ENCODE data around the gene FUT8.

Gene FUT8

DNA sequence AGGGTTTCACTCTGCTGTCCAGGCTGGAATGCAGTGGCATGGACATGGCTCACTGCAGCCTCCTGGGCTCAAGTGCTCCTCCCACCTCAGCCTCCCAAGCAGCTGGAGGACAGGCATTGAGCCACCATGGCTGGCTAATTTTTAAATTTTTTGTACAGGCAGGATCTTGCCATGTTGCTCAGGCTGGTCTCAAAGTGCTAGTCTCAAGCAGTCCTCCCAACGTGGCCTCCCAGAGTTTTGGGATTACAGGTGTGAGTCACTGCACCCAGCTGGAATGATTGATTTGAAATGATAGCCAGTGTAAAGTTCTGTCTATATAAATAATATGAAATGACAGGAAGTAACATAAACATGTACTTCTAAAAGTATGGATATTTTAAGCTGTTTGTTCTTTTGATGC is 172.7 kb downstream of the FUT8 start:
- no peak for DNase-seq (ENCODE audit: low spot score)
- Histone ChIP-seq H3K4me3 (no peak overlapping the region), H3K27ac (no peak overlapping the region)
- TF ChIP-seq, protein P1, sequence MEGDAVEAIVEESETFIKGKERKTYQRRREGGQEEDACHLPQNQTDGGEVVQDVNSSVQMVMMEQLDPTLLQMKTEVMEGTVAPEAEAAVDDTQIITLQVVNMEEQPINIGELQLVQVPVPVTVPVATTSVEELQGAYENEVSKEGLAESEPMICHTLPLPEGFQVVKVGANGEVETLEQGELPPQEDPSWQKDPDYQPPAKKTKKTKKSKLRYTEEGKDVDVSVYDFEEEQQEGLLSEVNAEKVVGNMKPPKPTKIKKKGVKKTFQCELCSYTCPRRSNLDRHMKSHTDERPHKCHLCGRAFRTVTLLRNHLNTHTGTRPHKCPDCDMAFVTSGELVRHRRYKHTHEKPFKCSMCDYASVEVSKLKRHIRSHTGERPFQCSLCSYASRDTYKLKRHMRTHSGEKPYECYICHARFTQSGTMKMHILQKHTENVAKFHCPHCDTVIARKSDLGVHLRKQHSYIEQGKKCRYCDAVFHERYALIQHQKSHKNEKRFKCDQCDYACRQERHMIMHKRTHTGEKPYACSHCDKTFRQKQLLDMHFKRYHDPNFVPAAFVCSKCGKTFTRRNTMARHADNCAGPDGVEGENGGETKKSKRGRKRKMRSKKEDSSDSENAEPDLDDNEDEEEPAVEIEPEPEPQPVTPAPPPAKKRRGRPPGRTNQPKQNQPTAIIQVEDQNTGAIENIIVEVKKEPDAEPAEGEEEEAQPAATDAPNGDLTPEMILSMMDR (IDR thresholded peaks at IDR 0.05): no peak

DNA sequence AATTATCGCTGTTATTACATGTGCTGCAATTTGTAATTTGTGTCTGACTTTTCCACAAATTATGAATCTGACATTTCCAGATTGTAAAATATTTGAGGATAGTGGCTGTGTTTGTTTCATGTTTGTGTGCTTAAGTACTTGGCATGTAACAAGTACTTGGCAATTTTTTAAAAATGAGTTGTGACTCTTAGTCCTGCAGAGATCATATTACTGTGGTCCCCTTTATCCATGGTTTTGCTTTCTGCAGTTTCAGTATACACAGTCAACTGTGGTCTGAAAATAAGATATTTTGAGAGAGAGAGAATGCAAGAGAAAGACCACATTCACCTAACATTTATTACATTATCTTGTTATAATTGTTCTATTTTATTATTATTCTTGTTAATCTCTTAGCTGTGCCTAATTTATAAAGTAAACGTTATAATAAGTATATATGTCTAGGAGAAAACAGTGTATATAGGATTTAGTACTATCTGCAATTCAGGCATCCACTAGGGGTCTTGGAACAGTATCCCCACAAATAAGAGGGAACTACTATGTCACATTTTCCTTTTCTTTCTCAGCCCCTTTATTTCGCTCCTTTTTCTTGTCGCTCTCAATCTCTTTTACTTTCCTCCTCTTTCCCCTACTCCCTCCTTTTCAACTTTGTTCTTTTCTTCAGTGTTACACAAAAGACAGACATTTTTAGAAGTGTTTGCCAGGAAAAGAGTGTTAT is 176.1 kb downstream of the FUT8 start:
- TF ChIP-seq, protein P1 (IDR thresholded peaks at IDR 0.05): no peak
- DNase-seq (ENCODE audit: low spot score): no peak
- Histone ChIP-seq H3K27ac (no peak overlapping the region), H3K4me3 (no peak overlapping the region)

DNA sequence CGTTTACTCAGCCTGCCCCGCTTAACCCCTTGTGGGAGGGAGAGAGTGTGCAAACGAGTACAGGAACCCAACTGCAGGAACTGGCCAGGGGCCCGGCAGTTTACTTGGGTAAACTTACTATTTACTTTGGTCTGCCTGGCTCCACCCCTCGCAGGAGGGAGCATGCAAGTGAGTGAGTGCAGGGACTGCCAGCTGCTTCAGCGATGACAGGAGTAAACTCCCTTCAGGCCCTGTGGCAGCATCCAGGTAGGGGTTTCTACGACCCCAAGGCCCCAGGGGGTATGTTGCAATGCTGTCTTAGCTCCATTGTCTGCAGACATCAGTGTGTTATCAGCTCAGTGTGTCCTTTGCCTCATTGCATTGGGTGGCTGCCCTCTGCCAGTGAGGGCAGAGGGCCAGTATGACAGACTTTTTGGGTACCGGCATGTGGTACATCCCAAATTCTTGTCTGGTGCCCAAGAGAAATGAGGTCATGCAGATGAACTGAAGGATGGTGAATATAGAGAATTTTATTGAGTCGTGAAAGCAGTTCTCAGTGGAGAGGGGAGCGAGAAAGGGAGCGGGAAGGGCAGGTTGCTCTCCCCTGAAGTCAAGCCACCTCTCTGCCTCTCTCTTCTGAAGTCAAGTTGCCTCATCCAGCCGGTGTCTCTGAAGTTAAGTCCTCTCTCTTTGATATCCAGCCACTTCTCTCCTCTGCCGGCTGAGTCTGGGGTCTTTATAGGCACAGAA is 181.8 kb downstream of the FUT8 start:
- Histone ChIP-seq H3K27ac (no peak overlapping the region), H3K4me3 (no peak overlapping the region)
- TF ChIP-seq, protein P1 (IDR thresholded peaks at IDR 0.05): no peak
- no peak for DNase-seq (ENCODE audit: low spot score)

DNA sequence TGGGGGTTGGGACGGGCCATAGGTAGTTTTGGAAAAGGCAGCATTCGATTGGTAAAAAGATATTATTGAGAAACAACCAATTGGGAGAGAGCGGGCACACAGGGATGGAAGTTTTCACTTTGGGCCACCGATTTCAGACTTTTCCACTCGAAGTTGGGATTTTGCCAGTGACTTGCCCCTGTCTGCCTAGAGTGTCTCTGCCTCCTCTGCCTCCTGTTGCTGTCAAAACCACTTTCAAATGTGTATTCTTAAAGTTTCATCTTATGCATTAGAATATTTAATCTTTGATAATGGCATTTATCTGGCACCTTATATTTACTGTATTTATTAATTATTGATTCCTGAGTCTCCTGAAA is 182.3 kb downstream of the FUT8 start:
- Histone ChIP-seq H3K4me3 (no peak overlapping the region), H3K27ac (no peak overlapping the region)
- TF ChIP-seq, protein P1 (IDR thresholded peaks at IDR 0.05): no peak
- no peak for DNase-seq (ENCODE audit: low spot score)

DNA sequence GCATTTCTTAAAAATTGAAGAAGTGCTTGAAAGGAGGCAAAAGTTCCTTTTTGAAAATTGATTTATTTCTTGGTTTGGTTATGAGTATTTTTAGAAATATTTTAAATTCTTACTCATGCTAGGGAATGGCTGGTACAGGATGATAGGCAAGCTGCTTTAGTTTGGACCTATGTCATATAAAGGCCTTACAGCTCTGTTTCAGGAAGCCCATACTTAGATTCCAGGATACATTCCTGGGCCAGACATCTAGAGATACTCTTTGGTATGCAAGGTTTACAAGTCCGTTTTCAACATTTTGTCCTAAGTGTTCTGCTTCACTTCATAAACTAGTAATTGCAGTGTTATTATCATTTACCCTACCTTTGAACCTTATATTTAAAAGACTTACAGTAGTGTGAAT is 186.8 kb downstream of the FUT8 start:
- no peak overlapping the region for H3K27ac ChIP-seq
- no peak overlapping the region for H3K4me3 ChIP-seq
- no peak for DNase-seq (ENCODE audit: low spot score)
- TF ChIP-seq, protein P1 (IDR thresholded peaks at IDR 0.05): no peak

DNA sequence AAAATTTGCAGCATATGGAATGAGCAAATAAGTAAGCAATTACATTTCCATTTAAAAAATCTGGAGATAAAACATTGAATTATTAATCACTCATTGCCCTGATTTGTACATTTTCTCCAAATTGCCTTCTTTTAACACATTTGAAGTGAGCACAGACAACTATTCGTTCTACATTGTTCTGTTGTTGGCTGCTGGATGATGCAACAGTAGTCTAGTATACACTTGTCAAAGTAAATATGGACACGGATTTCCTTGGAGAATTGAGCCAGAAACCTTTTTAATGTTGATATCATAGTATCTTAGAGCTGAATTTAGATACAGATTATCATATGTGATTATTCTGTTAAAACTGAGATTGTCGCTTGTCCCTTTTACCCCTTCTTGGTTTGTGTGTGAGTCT is 188.2 kb downstream of the FUT8 start:
- Histone ChIP-seq H3K27ac (no peak overlapping the region), H3K4me3 (no peak overlapping the region)
- DNase-seq (ENCODE audit: low spot score): no peak
- TF ChIP-seq, protein P1 (IDR thresholded peaks at IDR 0.05): no peak

DNA sequence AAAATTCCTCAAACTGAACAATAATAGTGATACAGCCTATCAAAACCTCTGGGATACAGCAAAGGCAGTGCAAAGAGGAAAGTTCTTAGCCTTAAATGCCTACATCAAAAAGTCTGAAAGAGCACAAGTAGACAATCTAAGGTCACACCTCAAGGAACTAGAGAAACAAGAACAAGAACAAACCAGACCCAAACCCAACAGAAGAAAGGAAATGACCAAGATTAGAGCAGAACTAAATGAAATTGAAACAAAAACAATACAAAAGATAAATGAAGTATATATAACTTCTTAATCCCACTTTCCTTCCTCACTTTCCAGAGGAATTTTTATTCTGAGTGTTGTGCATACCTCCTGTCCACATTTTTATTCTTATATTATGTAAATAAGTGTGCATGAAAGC is 192.0 kb downstream of the FUT8 start:
- no peak for DNase-seq (ENCODE audit: low spot score)
- H3K27ac ChIP-seq: no peak overlapping the region

More for the DNA sequence above, 192.0 kb downstream of the FUT8 start:
- no peak overlapping the region for H3K4me3 ChIP-seq
- TF ChIP-seq, protein P1 (IDR thresholded peaks at IDR 0.05): no peak
